Left hindlimb (tissue), 1 donor: Measurements from ENCODE around the gene KRT16.
"Not testable (repeated sequence)": the region's sequence is repeated elsewhere in the genome, so short reads cannot be mapped to it uniquely, and the experiment has no call there.

ENCODE experiments used
- DNase-seq: peaks from one replicate; pipeline ENCODE4 v3.0.0-alpha.2; 2018

The KRT16 gene

DNA sequence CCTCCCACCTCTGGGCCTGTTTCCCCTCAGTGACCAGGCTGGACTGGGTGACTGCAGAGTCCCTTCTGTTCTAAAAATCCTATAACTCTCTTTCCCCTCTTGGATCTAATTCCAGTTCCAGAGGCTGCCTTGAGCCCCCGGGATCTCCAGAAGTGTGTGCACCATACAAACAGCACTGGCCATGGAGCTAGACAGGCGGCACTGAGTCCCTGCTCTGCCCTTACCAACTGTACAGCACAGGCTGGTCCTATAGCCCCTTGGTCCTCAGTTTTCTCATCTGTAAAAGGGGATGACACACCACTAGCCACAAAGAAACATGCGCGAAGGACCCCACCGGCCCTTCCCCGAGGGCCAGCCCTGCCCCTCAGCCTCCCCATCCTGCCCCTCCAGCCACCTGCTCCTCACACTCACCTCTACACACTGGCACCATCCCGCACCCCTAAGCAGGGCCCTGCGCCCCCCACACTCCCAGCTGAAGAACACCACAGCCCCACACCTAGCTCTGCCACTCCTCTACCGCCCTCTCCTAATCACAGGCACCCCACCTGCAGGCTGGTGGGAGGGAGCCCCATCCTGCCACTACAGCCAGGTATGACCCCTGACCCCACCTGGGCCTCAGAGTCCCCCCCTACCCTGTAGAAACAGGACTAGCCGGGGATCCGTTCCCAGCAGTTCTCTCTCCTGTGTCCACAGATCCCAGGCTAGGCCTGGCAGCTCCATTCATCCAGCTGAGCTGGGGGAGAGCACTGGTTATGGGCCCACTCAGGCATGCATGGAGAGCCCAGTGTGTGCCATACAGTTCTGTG, 913 bp upstream of the KRT16 start:
- DNase-seq, result no peak

DNA sequence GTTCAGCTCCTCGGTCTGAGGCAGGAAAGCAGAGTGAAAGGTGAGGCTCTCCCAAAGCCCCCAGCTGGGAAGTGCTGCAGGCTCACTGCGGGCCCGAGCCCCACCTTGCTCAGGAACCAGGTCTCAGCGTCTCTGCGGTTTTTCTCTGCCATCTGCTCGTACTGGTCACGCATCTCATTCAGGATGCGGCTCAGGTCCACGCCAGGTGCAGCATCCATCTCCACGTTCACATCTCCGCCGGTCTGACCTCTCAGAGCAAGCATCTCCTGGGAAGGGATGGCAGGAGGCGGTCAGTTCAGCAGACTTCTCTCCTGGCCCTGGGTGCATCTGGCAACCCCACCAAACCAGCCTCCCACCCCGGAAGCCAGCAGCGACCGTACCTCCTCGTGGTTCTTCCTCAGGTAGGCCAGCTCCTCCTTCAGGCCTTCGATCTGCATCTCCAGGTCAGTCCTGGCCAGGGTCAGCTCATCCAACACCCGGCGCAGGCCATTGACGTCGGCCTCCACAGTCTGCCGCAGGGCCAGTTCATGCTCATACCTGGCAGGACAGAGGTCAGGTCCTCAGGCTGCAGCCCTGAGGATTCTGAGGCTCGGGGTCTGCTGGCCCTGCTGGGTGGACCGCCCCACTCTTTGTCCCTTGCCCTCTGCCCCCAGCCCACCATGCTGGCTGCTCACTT, 1.5 kb downstream of the KRT16 start:
- no peak for DNase-seq

DNA sequence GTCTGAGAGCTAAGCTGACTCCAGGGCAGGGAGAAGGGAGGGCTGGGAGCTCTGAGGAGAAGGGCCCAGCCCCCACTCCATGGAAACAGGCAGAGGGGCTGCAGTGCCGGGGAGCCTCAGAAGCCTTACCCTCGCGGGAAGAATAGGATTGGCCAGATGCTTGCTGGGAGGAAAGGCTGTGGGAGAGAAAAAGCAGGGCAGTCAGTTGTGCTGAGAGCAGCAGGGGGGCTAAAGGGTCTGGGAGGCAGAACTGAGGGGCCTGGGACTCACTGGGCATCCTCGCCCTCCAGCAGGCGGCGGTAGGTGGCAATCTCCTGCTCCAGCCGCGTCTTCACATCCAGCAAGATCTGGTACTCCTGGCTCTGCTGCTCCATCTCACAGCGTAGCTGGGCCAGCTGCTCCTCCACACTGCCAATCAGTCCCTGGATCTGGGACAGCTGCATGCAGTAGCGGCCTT, 2.5 kb downstream of the KRT16 start:
- not testable (repeated sequence) for DNase-seq

DNA sequence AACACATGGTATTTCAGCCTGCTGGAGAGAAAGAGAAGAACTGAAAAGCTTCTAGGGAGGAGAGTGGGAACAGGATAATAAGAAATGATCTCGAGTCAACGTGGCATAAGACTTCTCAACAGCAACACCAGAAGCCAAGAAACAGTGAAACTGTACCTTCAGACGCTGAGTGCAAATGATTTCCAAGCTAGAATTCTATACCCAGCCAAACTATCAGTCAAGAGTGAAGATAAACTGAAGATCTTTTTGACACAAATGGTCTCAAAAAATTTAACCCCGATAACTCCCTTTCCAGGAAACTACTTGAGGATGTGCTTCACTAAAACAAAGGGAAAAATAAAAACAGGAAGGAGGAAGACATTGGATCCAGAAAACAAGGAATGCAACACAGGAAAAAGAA, 5.6 kb downstream of the KRT16 start:
- DNase-seq, result not testable (repeated sequence)

DNA sequence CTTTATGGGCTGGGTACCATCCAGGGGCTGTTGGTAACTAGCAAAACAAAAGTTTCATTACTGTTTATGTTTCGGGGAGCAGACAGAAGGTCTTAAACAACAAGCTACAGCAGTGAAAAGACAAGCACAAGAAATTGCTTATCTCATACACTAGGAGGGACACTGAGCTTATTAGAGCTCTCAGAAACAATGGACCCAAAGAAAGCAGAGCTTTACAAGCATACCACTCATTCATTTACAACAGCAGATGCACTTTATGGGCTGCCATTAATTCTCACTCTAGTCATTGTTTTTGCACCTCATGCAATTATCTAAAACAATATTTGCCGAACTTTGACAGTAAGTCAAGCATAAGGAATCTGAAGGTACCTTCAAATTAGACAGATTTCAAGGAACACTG, 10.0 kb downstream of the KRT16 start:
- DNase-seq, result no peak

DNA sequence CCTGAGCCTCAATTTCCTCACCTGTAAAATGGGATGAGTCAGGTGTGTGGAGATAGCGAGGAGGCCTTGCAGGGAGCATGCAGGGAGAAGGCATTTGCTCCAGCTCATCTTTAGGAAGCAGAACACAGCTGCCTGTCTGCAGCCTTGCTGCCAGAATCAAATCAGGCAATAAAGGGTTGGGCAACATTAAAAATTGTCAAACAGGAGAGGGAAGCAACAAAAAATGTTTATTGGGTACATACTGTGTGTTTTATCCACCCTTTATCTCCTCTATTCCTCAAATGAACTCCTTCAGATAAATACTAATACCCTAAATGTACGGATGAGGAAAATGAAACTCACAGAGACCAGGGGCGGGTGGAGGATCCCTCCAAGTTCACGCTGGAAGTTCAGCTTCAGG, 12.2 kb downstream of the KRT16 start:
- DNase-seq, result no peak

DNA sequence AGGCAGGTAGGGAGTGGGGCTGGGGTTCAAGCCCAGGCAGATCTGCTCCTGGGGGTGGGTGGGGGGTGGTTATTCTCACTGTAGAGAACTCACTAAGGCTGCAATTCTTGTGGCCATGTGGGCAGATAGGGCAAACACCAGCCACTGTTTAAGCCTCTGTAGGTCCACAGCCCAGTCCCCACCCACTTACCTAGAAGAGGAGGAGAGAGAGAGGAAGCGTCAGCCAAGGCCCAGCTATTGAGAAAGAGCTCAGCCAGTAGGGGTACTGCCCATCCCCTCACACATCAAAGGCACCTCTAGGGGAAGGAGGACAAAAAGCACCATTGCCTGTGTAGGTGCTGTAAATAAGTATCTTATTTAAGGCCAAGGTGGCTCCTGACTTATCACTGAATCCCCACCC, 12.9 kb downstream of the KRT16 start:
- DNase-seq, result no peak

DNA sequence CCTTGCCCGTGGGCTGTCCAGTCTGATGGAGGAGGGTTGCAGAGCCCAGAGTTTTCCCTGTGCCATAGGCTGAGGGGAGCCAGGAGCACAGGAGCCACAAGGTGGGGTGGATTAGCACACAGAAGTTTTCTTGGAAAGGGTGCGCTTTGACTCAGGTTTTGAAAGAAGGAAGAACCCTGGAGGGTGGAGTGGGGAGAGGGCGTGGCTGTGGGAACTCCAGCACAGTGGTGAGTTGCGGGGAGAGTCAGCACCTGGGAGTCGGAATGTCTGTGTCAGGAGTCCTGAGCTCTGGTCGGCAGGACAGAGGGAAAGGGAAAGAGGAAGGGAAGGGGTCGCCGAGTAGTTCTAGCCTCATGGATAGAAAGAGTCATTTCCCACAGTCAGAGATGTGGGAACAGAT, 17.0 kb downstream of the KRT16 start:
- DNase-seq, result no peak

DNA sequence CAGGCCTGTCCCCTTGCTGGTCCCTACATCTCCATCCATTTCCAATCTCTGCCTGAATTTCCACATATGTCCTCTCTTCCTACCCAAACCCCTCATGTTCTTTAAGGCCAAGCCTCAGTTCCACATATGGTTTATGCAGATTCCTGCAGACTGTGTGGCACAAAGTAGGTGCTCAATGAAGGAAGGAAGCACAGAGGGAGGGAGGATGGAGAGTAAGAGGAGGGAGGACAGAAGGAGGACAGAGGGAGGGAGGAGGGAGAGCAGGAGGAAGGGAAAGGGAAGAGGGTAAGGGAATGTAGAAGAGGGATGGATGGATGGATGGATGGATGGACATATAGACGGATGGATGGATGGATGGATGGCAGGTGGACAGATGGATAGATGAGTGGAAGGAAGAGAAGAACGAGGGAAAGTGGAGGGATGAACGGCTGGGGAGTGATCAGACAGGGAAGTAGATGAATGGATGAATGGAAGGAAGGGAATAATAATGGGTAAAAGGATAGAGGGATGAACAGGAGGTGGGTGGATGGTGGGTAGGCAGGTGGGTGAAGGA, 18.1 kb downstream of the KRT16 start:
- DNase-seq, result no peak

DNA sequence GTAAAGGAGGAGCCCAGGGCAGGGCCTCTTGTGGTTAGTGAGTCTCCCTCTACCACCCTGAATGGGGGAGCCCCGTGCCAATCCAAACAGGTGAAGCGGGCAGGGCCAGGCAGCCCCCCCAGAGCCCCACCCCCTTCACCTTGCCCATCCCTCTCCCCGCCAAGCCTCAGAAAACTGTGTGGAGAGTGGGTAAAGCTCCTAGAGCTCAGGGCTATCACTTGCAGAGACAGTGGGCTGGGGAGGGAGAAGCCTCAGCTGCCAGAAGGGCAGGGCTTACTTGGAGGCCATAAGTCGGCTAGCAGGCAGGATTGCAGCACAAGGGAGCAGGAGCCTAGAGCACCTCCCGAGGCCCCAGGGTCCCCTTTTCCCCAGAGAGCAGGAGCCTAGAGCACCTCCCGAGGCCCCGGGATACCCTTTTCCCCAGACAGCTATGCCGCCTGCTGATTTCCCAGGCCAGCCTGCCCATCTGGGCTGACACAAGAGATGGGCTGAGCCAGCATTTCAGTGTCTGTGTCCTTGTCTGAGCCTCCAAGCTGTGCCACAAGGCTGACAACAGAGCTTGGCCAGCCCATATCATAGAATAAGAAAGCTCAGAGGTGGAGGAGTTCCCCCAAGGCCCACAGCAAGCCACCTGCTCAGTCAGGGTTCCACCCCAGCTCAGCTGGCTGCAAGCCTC, 19.1 kb downstream of the KRT16 start:
- no peak for DNase-seq

DNA sequence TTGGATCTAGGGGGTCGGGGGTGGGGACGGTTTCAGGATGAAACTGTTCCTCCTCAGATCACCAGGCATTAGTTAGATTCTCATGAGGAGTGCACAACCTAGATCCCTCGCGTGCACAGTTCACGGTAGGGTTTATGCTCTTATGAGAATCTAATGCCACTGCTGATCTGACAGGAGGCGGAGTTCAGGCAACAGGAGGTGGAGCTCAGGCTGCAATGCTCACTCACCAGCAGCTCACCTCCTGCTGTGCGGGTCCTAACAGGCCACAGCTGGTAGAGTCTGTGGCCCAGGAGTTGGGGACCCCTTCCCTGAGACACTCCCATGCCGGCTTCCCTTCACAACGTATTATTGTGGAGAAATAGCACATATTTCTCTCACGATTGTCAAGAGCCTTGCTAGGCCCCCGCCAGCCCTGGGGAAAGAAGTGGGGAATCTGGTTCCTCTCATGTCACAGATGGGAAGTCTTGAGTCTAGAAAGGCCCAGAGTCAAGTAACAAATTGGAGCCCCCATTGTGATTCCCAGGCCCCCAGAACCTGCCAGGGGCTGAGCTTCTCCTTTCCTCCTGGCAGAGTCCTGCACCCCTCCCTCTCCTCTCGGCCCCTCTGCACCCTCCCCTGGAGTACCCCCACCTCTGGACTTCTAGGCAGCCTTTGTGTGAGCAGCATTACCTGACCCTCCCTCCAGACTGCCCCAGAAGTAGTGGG, 19.8 kb downstream of the KRT16 start:
- DNase-seq, result no peak

DNA sequence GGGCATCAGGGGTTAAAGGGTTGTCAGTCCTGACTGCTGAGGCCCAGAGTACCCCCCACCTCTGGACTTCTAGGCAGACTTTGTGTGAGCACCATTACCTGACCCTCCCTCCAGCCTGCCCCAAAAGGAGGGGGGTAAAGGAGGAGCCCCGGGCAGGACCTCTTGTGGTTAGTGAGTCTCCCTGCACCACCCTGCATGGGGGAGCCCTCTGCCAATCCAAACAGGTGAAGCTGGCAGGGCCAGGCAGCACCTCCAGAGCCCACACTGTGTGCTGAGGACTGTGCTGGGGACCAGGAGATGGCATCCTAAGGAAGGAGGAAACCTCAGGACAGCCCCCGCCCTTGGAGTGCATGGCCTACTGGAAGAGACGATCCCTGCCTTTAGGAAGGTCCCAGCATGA, 23.3 kb downstream of the KRT16 start:
- no peak for DNase-seq

DNA sequence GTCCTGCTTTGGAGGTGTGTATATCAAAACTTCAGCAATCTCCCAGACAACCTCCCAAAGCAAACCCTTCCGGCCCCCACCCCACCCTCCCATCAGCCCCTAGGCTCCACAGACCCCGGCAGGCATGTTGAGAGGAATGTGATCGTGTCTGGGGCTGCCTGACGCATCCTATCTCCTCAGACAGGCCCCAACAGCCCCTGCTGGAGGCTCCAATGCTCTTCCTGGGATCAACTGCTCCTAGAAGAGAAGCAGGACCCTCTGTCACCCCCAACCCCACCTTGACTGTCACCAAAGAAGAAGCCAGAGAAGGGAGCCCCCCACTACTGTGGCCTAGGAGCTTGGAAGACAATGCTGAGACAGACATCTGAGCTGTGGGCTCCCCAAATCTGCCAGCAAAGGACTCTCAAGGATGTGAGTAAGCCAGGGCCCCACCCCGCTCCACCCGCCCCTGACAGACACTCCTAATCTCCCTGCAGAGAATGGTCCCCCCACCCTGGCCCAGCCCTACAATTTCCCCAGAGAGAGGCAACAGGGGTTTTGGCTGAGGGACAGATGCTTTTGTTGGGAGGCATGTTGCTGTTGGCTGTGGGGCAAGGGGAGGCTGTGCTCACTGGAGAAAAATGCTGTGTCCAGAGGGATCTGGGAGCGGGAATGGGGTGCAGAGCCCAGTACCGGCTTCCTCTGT, 24.3 kb downstream of the KRT16 start:
- no peak for DNase-seq

DNA sequence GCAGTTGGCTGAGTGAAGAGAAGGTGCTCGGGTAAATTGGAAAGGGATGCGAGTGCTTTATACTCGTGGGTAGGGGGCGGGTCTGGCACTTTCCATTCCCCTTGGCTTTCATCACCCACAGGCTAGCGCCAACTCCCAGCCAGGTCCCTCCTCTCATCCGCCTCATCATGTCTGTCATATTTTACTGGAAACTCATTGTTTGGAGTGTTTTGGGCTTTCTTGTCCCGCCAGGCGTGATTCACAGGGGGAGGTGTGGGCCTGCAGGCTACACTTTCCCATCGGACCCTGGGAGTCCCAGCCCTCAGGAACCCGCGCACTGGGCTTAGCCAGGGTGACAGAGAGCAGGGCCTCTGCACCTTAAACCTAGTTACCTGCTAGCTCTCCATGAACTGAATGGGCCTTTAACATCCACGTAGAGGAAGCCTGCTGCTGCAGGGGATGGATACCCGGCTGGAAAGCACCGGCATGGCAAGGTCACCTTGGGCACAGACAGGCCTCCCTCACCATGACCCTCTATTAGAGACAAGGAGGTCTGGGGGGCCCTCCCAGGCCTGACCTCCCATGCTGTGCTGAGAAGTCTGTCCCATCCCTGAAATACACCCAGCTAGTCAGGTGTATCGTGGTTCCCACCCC, 25.6 kb downstream of the KRT16 start, which contains the start of gene KRT14:
TSS of gene KRT14 (minus strand) at position 33 of the 633 bp plus-strand sequence. CDS start 61 bp downstream, outside the sequence.
- no peak for DNase-seq

DNA sequence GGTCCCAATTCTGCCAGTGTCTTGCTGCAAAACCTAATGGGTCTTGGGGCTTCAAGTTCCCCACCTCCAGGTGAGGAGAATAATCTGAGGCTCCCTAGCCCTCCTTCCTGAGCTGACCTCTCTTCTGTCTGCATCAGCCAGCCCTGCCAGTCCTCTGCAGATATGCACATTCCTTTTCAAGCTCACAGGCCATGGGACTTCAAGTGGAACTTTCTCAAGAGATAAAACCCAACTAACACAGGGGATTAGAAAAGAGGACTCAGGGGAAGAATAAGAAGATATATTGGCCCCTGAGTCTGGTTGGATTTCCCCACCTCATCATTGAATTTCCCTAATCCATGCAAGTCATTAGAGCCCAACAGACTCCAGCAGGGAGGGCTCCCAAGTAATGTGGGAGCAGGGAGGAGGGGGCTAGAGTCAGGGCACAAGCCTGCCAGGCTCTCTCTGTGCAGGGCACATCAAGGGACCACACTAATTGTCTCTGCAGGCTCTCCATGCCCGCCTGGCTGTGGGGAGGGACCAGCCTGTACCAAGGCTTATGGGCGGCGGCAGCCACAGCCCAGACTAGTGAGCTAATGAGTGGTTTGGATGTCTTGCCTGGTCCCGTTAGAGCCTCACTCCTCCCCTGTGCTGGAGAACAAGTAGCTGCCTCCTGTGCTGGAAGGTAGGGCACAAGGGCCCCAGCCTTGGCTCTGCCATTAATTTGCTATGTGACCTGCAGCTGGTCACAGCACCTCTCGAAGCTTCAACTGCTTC, 27.1 kb downstream of the KRT16 start:
- DNase-seq, result peak; percentile 43

DNA sequence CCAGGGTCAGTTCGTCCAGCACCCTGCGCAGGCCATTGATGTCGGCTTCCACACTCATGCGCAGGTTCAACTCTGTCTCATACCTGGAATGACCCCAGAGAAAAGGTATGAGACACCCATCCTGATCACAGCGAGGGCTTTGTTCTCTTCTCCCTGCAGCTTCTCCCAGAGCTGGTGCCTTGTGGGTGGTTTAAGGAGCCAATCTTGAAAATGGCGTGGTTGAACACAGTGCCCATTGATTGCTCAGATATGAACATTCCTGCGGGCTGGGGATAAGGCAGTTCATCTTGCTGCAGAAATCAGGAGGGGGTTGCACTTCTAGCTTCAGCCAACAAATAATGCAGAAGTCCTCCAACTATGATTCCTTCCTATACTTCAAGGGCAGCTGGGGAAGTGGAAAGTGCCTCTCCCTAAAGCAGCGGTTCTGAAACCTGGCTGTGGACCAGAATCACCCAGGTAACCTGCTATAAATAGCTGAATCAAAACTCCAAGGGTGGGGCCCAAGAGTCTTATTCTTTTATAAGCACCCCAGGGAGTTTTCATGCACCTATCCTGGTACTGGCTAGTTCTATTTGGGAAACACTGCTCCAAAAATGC, 28.1 kb downstream of the KRT16 start:
- not testable (repeated sequence) for DNase-seq

DNA sequence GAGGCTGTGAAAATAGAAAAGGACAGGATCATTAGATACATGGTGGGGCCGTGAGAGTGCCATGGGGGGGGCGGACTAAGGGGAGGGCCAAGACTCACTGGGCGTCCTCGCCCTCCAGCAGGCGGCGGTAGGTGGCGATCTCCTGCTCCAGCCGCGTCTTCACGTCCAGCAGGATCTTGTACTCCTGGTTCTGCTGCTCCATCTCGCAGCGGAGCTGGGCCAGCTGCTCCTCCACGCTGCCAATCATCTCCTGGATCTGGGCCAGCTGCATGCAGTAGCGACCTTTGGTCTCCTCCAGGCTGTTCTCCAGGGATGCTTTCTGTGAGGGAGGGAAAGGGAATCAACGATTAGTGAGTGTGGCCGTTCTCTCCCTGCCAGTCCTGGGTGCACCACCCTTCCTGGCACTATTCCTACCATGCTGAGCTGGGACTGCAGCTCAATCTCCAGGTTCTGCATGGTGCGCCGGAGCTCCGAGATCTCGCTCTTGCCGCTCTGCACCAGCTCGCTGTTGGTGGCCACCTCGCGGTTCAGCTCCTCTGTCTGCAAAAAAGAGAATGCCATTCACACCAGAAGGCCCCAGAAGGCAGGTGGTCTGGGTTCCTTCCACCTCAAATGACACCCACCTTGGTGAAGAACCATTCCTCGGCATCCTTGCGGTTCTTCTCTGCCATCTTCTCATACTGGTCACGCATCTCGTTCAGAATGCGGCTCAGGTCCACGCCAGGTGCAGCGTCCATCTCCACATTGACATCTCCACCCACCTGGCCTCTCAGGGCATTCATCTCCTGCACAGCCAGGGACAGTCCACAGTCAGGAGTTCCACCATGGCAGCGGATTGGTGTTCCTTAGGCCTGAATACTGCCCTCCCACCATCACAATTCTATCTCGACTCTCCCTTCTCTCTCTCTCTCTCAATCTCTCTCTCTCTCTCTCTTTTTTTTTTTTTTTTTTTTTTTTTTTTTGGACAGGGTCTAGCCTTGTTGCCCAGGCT, 29.1 kb downstream of the KRT16 start:
- DNase-seq, result no peak

DNA sequence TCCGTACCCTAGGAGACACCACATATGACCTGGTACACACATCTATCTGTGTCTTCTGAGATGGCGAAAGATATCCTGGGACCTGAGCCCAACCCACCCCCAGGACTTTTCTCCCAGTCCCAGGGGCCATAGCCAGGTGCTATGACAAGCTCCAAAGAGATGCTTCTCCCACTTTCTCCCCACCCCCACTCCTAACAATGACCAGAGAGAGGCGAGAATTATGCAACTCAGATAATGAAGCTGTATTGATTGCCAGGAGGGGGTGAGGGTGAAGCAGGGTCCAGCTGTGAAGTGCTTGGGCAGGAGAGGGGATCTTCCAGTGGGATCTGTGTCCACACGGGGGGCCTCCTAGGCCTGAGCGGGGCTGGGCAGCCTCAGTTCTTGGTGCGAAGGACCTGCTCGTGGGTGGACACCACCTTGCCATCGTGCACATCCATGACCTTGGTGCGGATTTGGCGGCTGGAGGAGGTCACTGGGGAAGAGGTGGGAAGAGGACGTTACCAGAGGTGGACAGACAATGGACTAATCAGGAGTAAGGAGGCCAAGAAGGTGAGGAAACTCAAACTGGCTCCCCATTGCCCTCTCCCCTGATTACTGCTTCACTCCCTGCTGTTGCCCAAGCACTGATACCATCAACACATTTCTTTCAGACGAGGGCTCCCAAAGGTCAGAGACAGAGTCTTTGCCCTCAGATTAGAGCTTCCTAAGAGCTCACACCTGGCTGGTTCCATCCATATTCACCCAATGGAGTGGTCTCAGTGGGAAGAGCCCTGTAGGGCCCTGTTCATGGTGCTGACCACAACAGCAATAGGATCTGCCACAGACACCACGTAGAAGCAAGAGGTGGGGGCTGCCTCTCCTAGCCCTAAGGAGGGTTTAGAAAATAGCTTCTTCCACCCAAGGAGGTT, 30.3 kb downstream of the KRT16 start:
- not testable (repeated sequence) for DNase-seq
